Measurements from ENCODE around the gene ATXN7L1. TPM values are rescaled to one million over a fixed set of nuclear protein-coding genes. Genes with fewer than 3 reads are reported as not detected.

ATXN7L1 gene
- total and polyA plus RNA-seq, 2 of the 4 experiments (the other 2 are of a cell fraction) = 3.5 to 4.3 TPM

- BruUV-seq (replicated peaks) = no TSS peak
- WGBS, 2 experiments (ENCODE audit: extremely low coverage in 2 of 2, insufficient read length in 1 of 2) = no CpG with 5 or more reads among the region's 5 CpGs
- CTCF ChIA-PET = no interaction called here
These were observed 46.6 kb downstream of the ATXN7L1 start for GRCh38 chr7:105829681-105830322.

More at GRCh38 chr7:105829681-105830322, 46.6 kb downstream of the ATXN7L1 start:
- peak overlapping the region; percentile 89 for H3K56ac ChIP-seq (ENCODE audit: extremely low read depth, insufficient read depth, low read length)
- H2AK5ac ChIP-seq (ENCODE audit: low read depth, low read length) = peak overlapping the region; percentile 74
- intact Hi-C loops (cut with micrococcal nuclease) (loop anchor here (1.0 to 5.0 kb wide), 4 partner anchors 34 to 212 kb away; partner anchors contain the start of gene ATXN7L1), in situ Hi-C loops (cut with MboI; ENCODE audit: low sequenced_read_pairs) (no loop called here), dilution Hi-C loops (cut with HindIII; ENCODE audit: low sequenced_read_pairs, unreplicated experiment) (no loop called here)
- peaks cover 3% of the 10 kb centered on the region; the same call in 1 of the 2 replicates for H4K20me1 ChIP-seq (ENCODE audit: insufficient read depth, low read length)
- peak overlapping the region; percentile 85 for H3K14ac ChIP-seq (replicated peaks; ENCODE audit: low read depth, low read length)
- H4K8ac ChIP-seq (ENCODE audit: low read depth in 2 of 2, low read length in 2 of 2) = peak overlapping the region; percentile 18 to 84; a peak in 3 of 4 replicates
- peak overlapping the region; percentile 90 for H2BK5ac ChIP-seq (ENCODE audit: low read depth, low read length, poor library complexity, severe bottlenecking)
- no peaks in the 10 kb centered on the region for H3K9me3 ChIP-seq (ENCODE audit: control insufficient read depth, insufficient read depth, low read length)
- H2AK9ac ChIP-seq (replicated peaks; ENCODE audit: low read depth, low read length, poor library complexity) = peak overlapping the region; percentile 68
- H3K9ac ChIP-seq (ENCODE audit: low read depth, low read length) = no peak overlapping the region
- TF ChIP-seq BHLHE40 (IDR thresholded peaks at IDR 0.05; ENCODE audit: low read depth, low read length) = no peak
- no peak for TF ChIP-seq MXI1 (IDR thresholded peaks at IDR 0.05; ENCODE audit: borderline replicate concordance, low read depth, low read length)
- TF ChIP-seq RAD21 (IDR thresholded peaks at IDR 0.05; ENCODE audit: low read length) = no peak
- no peak for TF ChIP-seq CHD1 (IDR thresholded peaks at IDR 0.05; ENCODE audit: low read depth, low read length)
- TF ChIP-seq, protein P1, sequence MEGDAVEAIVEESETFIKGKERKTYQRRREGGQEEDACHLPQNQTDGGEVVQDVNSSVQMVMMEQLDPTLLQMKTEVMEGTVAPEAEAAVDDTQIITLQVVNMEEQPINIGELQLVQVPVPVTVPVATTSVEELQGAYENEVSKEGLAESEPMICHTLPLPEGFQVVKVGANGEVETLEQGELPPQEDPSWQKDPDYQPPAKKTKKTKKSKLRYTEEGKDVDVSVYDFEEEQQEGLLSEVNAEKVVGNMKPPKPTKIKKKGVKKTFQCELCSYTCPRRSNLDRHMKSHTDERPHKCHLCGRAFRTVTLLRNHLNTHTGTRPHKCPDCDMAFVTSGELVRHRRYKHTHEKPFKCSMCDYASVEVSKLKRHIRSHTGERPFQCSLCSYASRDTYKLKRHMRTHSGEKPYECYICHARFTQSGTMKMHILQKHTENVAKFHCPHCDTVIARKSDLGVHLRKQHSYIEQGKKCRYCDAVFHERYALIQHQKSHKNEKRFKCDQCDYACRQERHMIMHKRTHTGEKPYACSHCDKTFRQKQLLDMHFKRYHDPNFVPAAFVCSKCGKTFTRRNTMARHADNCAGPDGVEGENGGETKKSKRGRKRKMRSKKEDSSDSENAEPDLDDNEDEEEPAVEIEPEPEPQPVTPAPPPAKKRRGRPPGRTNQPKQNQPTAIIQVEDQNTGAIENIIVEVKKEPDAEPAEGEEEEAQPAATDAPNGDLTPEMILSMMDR (conservative IDR thresholded peaks at IDR 0.05; ENCODE audit: low read depth, low read length) = no peak
- no peak for TF ChIP-seq SMC3 (IDR thresholded peaks at IDR 0.05; ENCODE audit: low read depth, low read length)
- TF ChIP-seq, protein P2, sequence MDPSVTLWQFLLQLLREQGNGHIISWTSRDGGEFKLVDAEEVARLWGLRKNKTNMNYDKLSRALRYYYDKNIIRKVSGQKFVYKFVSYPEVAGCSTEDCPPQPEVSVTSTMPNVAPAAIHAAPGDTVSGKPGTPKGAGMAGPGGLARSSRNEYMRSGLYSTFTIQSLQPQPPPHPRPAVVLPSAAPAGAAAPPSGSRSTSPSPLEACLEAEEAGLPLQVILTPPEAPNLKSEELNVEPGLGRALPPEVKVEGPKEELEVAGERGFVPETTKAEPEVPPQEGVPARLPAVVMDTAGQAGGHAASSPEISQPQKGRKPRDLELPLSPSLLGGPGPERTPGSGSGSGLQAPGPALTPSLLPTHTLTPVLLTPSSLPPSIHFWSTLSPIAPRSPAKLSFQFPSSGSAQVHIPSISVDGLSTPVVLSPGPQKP (IDR thresholded peaks at IDR 0.05; ENCODE audit: borderline replicate concordance, low read depth, low read length) = no peak
- no peak overlapping the region for H2AFZ ChIP-seq (replicated peaks; ENCODE audit: low read length, poor library complexity)
- peak overlapping the region; percentile 78 for H4K91ac ChIP-seq (ENCODE audit: insufficient read depth, low read depth, low read length)
- peak overlapping the region; percentile 54 for H3K4me2 ChIP-seq (ENCODE audit: low read depth, low read length)
- no peaks in the 10 kb centered on the region for H3K27me3 ChIP-seq (ENCODE audit: control insufficient read depth, insufficient read depth, low read length)
- peaks cover 28% of the 10 kb centered on the region for H3K4me1 ChIP-seq (ENCODE audit: control insufficient read depth, insufficient read depth, low read length)
- H3K27ac ChIP-seq (ENCODE audit: insufficient read depth, low read length) = peak overlapping the region; percentile 92
- H3K36me3 ChIP-seq (ENCODE audit: control insufficient read depth, insufficient read depth, low read length) = no peaks in the 10 kb centered on the region
- H3K79me1 ChIP-seq (ENCODE audit: low read depth in 1 of 2, low read length in 2 of 2) = peaks cover 13 to 51% of the 10 kb centered on the region in 2 experiments
- H3K9me1 ChIP-seq (ENCODE audit: insufficient read depth, low read length) = peaks cover 16% of the 10 kb centered on the region
- H3K18ac ChIP-seq (ENCODE audit: low read depth, low read length) = peak overlapping the region; percentile 86
- H3K4ac ChIP-seq (ENCODE audit: low read depth, low read length) = peak overlapping the region; percentile 95
- DNase-seq = peak; percentile 68
- ATAC-seq (ENCODE audit: low read depth) = peak; percentile 53
- peak overlapping the region; percentile 94 for H2BK120ac ChIP-seq (ENCODE audit: low read depth, low read length)
- H2BK20ac ChIP-seq (ENCODE audit: low read depth, low read length) = peak overlapping the region; percentile 93
- POLR2A ChIA-PET (ENCODE audit: unreplicated experiment) = interaction anchor here (0.8 kb wide), 1 partner anchor 11 kb away, joined by 7 read pairs; no protein-coding TSS in a partner anchor
- H4K5ac ChIP-seq (ENCODE audit: low read depth, low read length) = peak overlapping the region; percentile 86
- H2BK15ac ChIP-seq (ENCODE audit: low read depth, low read length) = peak overlapping the region; percentile 35; the same call in 2 of the 3 replicates
- H3K4me3 ChIP-seq (ENCODE audit: insufficient read depth, low read depth, low read length) = no peak overlapping the region
- peak overlapping the region; percentile 82 for H3K23ac ChIP-seq (ENCODE audit: low read depth, low read length)

All from IMR-90 (cell line).